ENCODE measurements around the gene TNFRSF13B.
"Not testable (repeated sequence)": the region's sequence is repeated elsewhere in the genome, so short reads cannot be mapped to it uniquely, and the experiment has no call there.

DNA sequence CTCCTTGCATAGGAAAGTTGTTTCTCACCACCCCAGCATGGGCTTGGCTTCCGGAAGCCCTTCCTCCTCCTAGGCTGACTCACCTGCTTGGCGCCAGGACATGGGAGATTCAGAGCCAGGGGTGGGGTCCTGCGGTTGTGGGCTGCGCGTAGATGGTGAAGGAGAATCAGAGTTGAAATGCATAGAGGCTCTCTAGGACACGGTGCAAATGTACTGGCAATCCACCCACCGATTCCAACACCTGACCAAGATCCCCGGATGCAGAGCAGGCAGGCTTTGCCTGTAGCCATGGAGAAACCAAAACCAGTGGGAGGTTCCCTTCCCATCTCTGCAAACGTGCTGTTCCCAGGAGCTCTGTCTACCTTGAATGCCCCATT lies 42.8 kb upstream of the TNFRSF13B start:
- not testable (repeated sequence) for TF ChIP-seq GATA2 (IDR thresholded peaks at IDR 0.05; ENCODE audit: insufficient read depth, insufficient read length, low read depth, low read length); EZH2 (IDR thresholded peaks at IDR 0.05; ENCODE audit: borderline replicate concordance, low read depth, low read length, severe bottlenecking); CTCF (IDR thresholded peaks at IDR 0.05; ENCODE audit: extremely low read depth in 1 of 2, insufficient read depth in 1 of 2, low read depth in 1 of 2, low read length in 2 of 2)
